Measurements from ENCODE around the gene MZB1.
"Not testable (repeated sequence)": the region's sequence is repeated elsewhere in the genome, so short reads cannot be mapped to it uniquely, and the experiment has no call there.

The MZB1 gene

GRCh38 chr5:139410121-139410992 is 20.6 kb upstream of the MZB1 start:
- DNase-seq: no peak

DNA sequence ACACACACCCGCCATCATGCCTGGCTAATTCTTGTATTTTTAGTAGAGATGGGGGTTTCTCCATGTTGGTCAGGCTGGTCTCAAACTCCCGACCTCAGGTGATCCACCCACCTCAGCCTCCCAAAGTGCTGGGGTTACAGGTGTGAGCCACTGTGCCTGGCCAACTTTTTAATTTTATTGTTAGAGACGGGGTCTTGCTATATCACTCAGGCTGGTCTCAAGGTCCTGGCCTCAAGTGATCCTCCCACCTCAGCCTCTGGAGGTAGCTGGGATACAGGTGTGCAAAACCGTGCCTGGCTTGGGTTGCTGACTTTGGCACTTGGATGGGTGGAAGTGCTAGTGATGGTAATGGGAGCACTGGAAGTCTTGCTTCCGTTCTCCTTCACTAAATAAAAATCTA is 19.4 kb upstream of the MZB1 start:
- not testable (repeated sequence) for DNase-seq

DNA sequence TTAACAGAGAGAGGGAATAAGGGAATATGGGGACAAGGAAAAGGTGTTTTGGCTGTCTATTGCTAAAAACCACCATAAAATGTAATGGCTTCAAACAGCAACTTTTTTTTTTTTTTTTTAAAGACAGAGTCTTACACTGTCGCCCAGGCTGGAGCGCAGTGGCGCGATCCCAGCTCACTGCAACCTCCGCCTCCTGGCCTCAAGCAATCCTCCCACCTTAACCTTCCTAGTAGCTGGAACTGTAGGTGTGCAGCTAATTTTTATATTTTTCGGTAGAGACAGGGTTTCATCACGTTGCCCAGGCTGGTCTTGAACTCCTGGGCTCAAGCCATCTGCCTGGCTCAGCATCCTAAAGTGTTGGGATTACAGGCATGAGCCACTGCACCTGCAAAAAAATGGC is 18.5 kb upstream of the MZB1 start:
- no peak for DNase-seq

DNA sequence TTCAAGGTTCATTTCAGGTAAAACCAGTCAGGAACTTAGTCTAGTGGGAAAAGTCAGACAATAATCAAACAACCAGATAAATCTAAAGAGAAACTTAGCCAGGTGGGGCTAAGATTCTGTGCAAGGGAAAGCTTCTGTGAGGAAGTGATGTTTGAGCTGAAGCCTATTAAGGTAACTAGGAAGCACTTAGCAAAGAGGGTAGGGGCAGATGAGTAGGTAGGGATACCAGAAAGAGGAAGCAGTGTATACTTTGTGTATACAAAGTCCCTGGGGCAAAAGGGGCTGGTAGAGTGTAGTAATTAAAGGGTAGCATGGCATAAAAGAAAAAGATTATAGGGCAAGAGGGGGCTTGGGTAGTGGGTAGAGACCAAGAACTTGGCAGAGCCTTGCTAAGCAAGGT is 17.8 kb upstream of the MZB1 start:
- no peak for DNase-seq

- no peak for DNase-seq
These were observed 17.2 kb upstream of the MZB1 start for GRCh38 chr5:139406963-139407362.

GRCh38 chr5:139404484-139404840 is 14.7 kb upstream of the MZB1 start:
- DNase-seq: no peak

DNA sequence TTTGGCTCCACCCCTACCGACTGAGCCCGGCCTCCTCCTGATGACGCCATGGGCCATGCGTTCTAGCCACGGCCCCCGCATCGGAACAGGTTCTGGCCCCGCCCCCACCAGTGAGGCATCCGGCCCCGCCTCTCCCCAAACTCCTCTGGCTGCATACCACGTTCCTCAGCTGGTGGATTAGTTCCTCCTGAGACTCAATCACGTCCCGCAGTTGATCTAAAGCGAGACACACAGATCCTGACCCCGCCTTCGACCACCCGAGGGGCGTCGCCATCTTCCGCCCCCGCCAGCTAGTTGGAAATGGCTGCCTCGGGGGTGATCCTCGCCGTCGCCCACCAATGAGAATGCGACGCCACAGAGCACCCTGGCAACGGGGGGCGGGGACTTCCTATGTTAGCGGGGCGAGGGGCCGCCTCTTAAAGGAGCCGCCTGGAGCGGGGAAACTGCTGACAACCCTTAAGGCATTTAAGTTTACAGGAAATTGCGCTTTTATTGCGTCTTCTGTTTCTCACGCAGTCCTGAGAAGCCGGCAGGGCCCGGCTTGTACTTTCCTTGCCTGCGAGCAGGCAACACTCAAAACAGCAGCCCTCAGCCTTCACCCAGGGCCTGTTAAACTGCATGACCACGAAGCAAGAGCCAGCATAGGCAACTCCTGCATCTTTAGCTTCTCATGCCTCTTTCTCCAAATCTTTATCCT is 14.2 kb upstream of the MZB1 start, which contains the start of gene SPATA24:
SPATA24 (minus strand) TSS at position 303 of the 697 bp plus-strand sequence; CDS start at position 274, 29 bp downstream.
- DNase-seq: peak; percentile 61

DNA sequence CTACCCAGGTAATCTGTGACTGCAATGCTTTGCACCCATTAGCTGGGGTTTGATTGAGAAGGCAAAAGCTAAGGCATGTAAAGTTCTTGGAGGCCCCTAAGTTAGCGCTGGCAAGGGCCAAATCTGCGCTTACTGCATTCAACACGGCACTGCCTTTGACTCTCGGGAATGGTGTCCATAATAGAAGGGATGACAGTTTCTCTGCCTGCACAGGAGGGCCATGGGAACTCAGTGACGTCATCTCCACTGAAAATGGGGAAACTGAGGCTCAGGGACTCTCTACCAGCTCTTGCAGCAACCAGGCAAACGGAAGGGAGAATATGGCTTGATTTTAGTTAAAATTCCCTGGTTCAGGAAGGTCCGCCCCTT is 13.7 kb upstream of the MZB1 start:
- DNase-seq: no peak

GRCh38 chr5:139402561-139403158 is 12.9 kb upstream of the MZB1 start:
- no peak for DNase-seq

DNA sequence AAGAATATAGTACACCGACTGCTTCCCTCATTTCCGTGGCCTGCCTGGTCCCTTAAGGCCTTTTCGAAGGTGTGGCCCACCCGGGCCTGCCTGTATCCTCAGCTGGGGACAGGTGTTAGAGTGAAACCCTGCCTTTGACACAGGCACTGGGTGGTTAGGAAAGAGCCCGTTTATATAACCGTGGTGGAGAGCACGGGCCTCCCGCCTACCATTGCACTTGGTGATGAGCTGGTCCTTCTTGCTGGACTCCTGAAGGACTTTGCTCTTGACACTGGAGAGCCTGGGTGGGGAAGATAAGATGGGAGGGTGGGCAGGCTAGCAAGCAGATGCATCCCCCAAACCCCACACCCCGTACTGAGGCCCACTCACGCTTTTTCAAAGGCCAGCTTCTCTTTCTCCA is 11.8 kb upstream of the MZB1 start:
- no peak for DNase-seq

DNA sequence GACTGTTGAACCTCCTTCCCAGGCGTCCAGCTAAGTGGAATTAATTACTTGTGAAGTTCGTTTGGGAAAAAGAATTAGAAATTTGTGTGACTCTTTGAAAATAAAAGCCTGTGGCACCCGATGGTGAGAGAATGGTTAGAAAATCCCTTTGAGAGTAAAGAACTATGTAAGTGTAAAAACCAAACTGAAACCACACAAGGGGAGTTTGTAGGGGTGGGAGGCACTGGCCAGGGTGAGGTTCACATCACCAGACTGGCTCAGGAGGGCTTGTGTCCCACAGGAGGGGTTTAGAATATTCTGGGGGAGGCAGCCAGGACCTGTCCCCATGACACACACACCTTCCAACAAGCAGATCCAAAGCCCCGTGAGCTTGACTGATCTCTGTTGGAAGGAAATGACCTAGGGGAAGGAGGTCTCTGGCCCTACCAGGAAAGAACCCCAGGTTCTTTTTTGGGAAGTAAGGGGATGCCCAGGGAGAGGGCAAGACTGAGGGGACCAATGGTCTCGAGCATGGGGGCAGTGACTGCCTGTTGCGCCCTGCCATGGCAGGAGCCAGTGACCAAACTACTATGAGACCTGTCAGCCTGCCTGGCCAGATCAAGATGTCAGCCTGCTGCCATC is 9.9 kb upstream of the MZB1 start:
- DNase-seq: no peak

DNA sequence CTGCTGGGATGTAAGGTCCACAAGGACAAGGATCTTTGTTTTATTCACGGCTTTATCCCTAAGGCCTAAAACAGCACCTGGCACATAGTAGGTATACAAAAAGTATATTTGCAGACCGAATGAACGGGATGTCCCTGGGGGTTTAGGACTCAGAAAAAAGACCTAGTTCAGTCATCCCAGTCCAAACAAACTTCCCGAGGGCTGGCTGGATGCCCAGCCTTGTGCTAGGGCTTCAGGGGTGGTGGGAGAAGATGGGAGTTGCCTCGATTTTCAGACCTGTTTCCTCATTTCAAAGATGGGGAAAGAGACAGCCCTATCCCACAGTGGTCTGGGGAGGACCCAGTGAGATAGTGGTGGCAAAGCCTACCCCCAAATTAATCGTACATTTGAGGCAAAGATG is 8.2 kb upstream of the MZB1 start:
- no peak for DNase-seq

DNA sequence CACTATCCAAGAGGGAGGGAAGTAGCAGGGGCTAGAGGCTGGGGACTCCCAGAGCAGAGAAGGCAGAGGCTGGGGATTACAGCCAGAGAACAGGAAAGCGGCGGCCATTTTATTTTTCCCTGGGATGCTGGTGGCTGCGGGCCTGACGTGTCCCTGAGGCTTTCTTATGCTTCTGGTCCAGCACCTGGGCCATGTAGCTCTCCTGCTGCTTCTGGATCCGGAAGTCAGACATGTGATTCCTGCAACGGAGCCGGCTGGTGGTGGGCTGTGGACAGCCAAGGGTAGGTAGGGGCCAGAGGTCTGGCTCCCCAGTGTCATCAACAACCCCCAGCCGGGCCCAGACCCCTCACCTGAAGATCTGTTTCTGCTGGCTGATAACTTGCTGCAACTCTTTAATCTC is 7.0 kb upstream of the MZB1 start:
- DNase-seq: no peak

DNA sequence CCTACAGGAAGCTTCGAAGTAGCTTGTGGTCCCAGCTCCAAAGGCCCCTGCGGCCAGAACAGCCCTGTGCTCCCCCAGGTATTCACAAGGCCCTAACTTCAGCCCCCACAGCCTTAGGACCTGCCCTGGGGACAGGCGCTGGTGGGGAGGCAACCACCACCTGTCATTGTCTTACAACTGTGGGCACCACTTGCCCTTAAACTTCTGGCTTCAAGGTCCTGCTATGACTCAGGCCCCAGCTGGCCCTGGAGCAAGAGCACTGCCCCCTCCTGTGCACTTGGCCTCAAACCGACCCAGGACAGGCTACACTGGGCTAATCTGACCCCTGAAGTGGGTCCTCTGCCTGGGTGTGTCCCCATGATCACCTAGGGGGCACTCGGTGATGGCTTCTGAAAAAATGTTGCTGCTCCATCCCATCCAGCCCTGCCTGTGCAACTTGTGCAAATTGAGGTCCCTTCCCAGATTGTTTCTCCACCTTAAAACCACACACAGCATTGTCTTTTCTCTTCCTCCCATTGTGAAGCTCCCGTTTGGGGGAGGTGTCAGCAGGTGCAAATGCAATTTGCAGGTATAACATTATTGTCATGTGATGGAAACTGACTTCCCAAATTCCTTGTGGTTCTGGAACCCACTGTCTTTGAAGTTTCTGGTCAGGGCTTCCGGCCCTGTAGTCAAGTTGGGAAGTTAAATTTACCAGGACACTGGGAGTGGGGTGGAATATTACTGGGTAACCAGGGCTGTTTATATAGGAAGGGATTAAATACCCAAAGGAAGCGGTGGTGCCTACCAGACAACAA is 6.3 kb upstream of the MZB1 start:
- no peak for DNase-seq

- DNase-seq: no peak
These were observed 5.2 kb upstream of the MZB1 start, which contains the start of gene PROB1 for GRCh38 chr5:139394654-139395566. Gene PROB1 (minus strand): TSS chr5:139395104. CDS start chr5:139395081, 23 bp downstream.

DNA sequence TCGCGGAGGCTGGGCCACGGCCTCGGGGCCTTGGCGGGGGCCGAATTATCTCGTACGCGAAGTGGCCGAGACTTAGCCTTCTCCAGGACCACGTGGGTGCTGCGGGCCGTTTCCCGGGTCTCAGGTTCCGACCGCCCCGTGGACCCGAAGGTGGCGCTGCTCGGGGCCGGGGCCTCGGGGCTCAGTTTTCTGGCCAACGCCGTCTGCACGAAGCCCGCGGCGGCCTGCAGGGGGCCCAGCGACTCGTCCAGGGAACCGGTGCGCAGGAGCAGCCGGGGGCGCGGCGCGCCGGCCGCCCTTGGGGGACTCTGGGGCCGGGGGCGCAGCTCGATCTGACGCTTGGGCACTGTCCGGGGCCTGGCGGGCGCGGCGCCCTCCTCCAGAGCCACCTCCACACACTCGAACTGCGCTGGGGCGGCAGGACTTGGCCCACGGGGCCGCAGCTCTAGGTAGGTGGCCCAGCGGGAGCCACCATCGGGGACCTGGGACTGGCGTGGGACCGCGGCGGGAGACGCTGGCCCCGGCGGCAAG is 4.5 kb upstream of the MZB1 start:
- no peak for DNase-seq

- no peak for DNase-seq
These were observed 3.9 kb upstream of the MZB1 start for GRCh38 chr5:139393497-139394122.

- DNase-seq: no peak
These were observed 3.2 kb upstream of the MZB1 start for GRCh38 chr5:139392678-139393496.

- no peak for DNase-seq
These were observed 2.6 kb upstream of the MZB1 start for GRCh38 chr5:139392324-139392677.

Data from KG1 (cell line).